Liver (tissue), 3 donors: ENCODE data around the gene ZNF366.

Experiments
- ATF3 ChIP-seq: IDR thresholded peaks from 2 replicates; pipeline ENCODE4 v1.6.1; 2016; ENCODE audit warnings: antibody characterized with exemption
- CTCF ChIP-seq: fragments of 150-350 bp; IDR thresholded peaks from 2 replicates; pipeline ENCODE4 v1.5.1; 2017; ENCODE audit warnings: improper control_type of control experiment, low read depth, low read length; ENCODE audit not compliant: missing input control
- MAX ChIP-seq: IDR thresholded peaks from 2 replicates; pipeline ENCODE4 v1.6.1; 2016; ENCODE audit warnings: antibody characterized with exemption
- RAD21 ChIP-seq, 2 donors: IDR thresholded peaks; 2 replicates each; pipeline ENCODE4 v1.6.1; 2016; ENCODE audit warnings: antibody characterized with exemption in 2 of 2, mild to moderate bottlenecking in 2 of 2
- REST ChIP-seq: IDR thresholded peaks from 2 replicates; pipeline ENCODE4 v1.6.1; 2016; ENCODE audit warnings: antibody characterized with exemption, mild to moderate bottlenecking
- RXRA ChIP-seq, 2 donors: IDR thresholded peaks; 2 replicates each; pipeline ENCODE4 v1.6.1; 2017 to 2018; ENCODE audit warnings: antibody characterized with exemption in 2 of 2, mild to moderate bottlenecking in 1 of 2
- YY1 ChIP-seq: IDR thresholded peaks from 2 replicates; pipeline ENCODE4 v1.6.1; 2016; ENCODE audit warnings: antibody characterized with exemption, mild to moderate bottlenecking
- donor health status: healthy.
- donor health status: healthy.

- TF ChIP-seq CTCF (no peak), YY1 (no peak), RAD21 (IDR thresholded peaks at IDR 0.05) (no peak), ATF3 (no peak), MAX (no peak), REST (no peak), RXRA (IDR thresholded peaks at IDR 0.05) (no peak)
Observed at GRCh38 chr5:72505016-72505415, 2.2 kb downstream of the ZNF366 start.
